NCI-H526 treated with DMSO at 0.1 percent for 48 hours (cell line): ENCODE measurements around the gene GPSM1.

Experiments
- DNase-seq: peaks from one replicate; lab custom pipeline; 2025; lab: John Stamatoyannopoulos, UW

The GPSM1 gene

DNA sequence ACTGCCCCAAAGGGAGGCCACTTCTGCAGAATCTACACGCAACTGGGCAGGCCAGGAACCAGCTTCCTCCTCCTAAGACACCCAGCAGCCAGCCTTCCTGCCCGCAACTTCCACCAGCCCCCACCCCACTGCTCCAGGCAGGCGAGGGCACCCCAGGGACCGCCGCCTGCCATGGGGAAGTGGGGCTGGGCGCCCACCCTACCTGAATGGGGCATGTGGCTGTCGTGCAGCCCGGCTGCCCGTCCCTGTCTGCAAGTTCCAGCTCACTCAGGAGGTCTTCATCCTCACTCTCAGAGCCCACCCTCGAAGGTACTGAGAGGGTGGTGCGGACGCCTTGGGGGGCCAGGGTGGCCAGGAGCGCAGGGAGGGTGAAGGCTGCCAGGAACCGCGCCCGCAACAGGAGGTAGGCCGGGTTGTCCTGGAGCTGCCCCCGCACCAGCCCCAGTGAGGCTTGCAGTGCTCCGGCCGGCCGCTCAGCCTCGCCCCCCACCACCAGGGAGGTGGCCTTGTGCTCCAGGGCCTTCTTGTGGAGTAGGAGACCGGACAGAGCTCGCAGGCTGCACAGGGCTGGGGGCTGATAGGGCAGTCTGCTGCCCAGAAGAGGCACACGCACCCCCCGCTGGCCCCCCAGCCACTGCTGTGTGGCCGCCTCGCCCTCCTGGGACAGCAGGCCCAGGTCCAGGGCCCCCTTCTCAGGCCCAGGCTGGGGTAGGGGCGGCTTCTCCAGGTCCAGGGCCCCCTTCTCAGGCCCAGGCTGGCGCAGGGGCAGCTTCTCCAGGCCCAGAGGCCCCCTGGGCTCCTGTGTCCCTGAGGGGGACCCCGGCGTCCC lies 50.2 kb downstream of the GPSM1 start:
- DNase-seq, result no peak

GRCh38 chr9:136378170-136379002 lies 51.0 kb downstream of the GPSM1 start:
- no peak for DNase-seq

GRCh38 chr9:136379003-136379287 lies 51.6 kb downstream of the GPSM1 start:
- DNase-seq, result no peak

DNA sequence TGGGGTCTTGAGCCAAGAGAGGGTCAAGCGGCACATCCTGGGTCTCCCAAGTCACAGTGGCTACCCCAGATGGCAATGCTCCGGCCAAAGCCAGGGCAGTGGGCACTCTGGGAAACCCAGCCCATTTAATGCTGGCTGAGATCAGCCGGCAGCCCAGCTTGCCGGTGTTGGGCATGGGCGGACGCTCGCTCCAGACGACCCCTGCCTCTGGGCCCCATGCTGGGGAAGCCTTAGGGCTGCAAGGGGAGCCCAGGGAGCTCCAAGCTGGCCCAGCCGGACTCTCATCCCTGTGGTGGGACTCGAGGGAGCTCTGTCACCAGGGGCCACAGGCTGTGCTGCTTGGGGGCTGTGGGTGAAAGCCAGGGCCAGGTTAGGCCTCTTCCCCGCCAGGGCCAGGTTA lies 52.1 kb downstream of the GPSM1 start:
- DNase-seq, result no peak

- no peak for DNase-seq
These were observed 52.6 kb downstream of the GPSM1 start for GRCh38 chr9:136379891-136380290.

GRCh38 chr9:136380381-136380780 lies 53.0 kb downstream of the GPSM1 start:
- DNase-seq, result no peak

GRCh38 chr9:136381311-136381710 lies 54.0 kb downstream of the GPSM1 start:
- no peak for DNase-seq

DNA sequence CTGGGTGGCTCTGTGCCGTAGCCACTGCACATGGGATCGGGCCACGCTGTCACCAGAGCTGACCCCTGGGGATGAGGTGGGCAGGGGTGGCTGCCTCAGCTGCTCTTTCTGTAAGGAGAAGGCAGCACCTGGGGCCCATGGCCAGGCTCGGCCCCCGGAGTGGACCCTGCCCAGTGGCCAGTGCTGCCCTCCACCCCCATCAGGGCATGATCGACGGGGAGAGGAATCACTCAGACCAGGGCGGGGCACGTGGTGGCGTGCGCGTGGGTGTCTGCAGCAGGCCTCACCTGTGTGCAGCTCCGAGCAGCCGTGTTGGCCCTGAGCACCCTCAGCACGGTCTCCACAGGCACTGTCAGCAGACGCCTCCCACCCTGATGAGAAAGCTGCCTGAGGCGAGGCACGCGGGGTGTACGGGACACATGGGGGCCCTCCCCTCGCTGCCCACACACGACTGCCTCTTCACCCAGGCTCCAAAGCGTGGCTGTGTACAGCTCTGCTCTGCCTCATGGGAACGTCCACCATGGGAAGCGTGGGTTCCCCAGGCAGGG lies 54.7 kb downstream of the GPSM1 start:
- no peak for DNase-seq

DNA sequence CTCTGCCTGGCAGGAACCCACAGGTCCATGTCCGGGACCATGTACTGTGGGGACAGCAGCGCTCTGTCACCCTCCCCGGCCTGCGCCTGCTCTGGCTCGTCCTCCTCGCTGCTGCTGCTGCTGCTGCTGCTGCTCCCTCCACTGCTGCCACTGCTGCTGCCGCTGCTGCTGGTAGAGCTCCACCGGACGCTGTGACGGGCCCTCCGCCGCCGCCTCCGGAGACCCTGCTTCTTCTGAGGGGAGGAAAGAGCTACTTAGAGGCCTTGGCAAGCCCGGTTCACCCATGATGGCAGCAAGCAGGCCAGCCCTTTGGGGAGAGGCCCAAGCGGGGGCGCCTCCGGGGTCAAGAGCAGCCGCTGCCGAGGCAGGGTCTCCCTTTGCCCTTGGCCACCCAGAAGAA lies 56.1 kb downstream of the GPSM1 start:
- DNase-seq, result no peak

DNA sequence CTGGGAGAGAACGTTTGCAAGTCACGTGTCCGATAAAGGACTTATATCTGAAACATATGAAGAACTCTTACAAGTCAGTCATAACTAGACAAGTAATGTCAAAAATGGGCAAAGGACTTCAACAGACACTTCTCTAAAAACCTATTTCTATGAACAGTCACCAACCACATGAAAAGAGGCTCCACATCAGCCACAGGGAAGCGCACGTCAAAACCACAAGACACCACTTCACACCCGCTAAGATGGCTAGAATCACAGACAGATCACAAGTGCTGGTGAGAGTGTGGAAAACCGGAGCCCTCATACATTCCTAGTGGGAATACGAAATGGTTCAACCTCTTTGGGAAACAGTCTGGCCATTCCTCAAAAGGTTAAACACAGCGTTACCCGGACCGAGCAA lies 57.7 kb downstream of the GPSM1 start:
- DNase-seq, result no peak

- no peak for DNase-seq
These were observed 58.7 kb downstream of the GPSM1 start for GRCh38 chr9:136386018-136386417.

DNA sequence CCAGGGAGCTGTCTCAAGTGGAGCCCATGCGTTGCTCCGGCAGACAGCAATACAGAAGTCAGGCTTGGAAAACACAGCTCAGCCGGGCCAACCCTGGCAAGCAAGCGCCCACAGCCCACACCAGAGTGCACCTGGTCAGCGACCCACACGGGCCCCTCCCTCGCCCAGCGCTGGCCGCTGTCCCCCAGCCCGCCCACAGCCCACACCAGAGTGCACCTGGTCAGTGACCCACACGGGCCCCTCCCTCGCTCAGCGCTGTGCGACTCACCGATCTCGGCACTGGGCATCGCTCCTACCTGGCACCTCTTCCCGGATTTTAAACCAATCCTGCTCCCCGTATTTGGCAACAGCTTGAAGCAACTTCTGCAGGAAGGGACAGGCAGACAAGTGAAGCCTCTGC lies 59.9 kb downstream of the GPSM1 start:
- no peak for DNase-seq

GRCh38 chr9:136389396-136389795 lies 62.1 kb downstream of the GPSM1 start:
- DNase-seq, result no peak

DNA sequence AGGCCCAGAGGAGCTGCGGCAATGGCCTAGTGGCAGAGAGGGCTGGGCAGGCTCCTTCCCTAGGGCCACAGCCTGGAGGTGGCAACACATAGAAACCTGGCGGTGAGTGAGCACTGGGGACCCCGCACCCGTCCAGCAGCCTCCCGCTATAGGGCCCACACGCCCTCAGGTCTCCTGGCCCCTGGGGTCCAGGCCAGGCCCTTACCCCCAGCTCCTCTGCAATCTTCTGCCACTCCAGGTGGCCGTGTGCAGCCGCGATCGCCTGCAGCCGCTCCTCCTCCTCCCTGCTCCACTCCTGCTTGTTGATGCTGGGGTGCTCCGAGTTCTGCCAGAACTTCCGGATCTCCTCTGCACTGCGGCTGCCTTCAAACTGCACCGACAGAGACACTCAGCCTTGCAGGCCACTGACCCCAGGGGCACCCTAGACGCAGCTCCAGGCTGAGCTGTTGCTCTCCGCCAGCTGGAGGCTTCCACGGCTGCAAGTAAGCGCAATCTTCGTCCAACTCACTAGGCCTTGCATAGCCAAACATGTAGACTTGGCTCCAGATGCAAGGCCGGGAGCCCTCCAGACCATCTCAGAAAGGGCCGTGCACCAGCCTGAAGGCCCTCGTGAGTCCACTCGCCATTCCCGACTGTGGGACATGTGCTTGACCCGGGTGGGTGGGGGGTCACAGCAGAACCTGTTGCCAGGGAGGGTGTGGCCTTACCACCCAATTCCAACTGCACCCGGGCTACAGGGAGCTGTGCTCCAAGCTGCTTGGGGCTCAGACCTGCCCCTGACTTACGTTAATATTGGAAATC lies 64.6 kb downstream of the GPSM1 start:
- no peak for DNase-seq

DNA sequence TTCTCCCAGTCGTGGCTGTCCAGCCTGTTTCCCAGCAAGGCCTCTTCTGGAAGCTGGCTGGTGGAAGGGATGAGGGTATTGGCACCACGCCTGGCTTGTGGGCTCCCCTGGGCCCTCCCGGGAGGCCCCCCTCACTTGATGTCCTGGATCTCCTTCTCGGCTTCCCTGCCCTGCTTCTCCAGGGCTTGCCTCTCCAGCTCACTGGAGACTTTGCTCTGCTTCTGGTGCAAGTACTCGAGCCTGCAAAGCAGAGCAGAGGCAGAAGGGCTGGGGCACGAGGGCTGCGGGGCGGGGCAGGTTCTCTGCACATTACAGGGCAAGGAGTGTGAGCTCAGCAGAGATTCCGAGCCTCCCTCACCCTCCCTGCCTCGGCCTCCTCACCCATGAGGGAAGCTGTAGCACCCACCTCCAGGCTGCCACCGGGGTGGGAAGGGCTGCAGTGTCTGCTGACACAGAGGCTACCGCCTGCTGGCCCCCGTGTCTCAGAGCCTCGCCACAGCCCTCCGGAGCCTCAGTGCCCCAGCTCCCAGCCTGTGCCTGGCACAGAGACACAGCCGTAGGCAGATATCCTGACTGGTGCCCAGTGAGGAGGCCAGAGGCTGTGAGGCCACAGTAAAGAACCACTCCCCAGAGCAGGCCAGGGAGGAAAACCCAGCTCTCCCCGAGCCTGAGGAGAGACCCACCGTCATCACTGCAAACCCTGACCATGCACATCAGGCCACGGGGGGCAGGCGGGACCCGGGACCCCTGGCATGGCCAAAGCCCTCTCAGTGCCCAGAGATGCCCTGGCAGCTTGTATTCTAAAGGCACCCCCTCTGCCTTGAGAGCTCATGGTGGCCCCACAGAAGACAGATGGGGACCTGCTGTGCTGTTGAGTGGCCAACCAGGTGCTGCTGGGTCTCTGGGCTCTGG lies 65.5 kb downstream of the GPSM1 start:
- DNase-seq, result no peak

GRCh38 chr9:136393531-136393930 lies 66.2 kb downstream of the GPSM1 start:
- no peak for DNase-seq

DNA sequence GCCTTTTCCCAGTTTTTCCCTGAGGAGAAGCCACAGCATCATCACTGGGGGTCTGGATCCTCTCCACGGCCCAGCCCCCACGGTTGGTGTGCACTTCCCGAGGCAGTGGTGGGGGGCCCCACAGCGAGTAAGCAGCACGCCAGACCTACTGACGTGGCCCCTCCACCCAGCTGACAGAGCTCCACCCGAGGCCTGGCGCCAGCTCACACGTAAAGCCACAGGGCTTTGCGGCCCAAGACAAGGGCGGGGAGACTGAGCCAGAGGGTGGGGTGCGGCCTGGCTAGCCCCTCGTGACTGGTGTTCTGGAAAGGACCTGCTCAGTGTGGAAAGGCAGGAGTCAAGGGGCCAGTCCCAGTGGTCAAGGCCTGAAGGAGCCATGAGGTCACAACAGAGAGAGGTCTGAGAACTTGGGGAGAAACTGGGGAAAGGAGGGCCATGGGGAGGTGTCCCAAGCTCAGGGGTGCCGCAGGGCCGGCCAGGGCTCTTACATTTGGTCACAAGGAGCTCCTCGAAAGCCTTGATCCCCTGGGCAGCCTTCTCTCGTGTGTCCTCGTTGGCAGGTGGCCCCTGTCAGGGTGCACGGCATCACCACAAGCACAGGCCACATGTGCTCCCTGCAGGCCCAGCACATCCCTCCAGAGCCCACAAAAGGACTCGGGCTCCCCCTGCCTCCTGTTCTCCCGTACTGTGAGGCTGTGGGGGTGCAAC lies 67.1 kb downstream of the GPSM1 start:
- DNase-seq, result no peak

- DNase-seq, result no peak
These were observed 67.6 kb downstream of the GPSM1 start for GRCh38 chr9:136395020-136395340.

GRCh38 chr9:136395345-136396218 lies 68.2 kb downstream of the GPSM1 start:
- DNase-seq, result no peak

- no peak for DNase-seq
These were observed 68.8 kb downstream of the GPSM1 start for GRCh38 chr9:136396219-136396515.
